H1 (cell line): ENCODE measurements around the gene KHDRBS2. TPM values are rescaled to one million over a fixed set of nuclear protein-coding genes. Genes with fewer than 3 reads are reported as not detected.

Source experiments
- CTCF ChIA-PET: fragments of 300-600 bp; sonication (Branson Sonifier 250); formaldehyde crosslinking; loops from one replicate; lab custom pipeline; 2021; ENCODE audit not compliant: partially characterized antibody; lab: Charles Lee
- POLR2A ChIA-PET: fragments of 300-600 bp; sonication (Branson Sonifier 250); formaldehyde crosslinking; loops from one replicate; lab custom pipeline; 2021; ENCODE audit warnings: inconsistent platforms; ENCODE audit not compliant: partially characterized antibody; lab: Charles Lee
- DNase-seq, 2 experiments: peaks; one replicate each; pipeline versions ENCODE4 v3.0.0 to v3.0.0-alpha.2; 2010 to 2022; ENCODE audit warnings: low spot score in 2 of 2, low read depth in 1 of 2, mixed read lengths in 1 of 2
- FAIRE-seq: peaks from 2 replicates; lab custom pipeline; 2011; peaks lifted over from hg19 to GRCh38; lab: Jason Lieb, UNC
- H2AFZ ChIP-seq: 2 replicates; pipeline ENCODE4 v1.8.1; 2012; ENCODE audit warnings: low read length, inconsistent platforms
- H2AK5ac ChIP-seq: 2 replicates; pipeline ENCODE4 v1.6.1; 2013; ENCODE audit warnings: low read depth, low read length
- H2BK120ac ChIP-seq: replicated peaks from 2 replicates; pipeline ENCODE3; 2013; ENCODE audit warnings: low read depth, low read length, inconsistent platforms
- H2BK12ac ChIP-seq: 2 replicates; pipeline ENCODE4 v1.6.1; 2013; ENCODE audit warnings: low read depth, low read length
- H2BK15ac ChIP-seq: 2 replicates; pipeline ENCODE4 v1.6.1; 2013; ENCODE audit warnings: low read length
- H2BK20ac ChIP-seq: 2 replicates; pipeline ENCODE4 v1.6.1; 2013; ENCODE audit warnings: low read length
- H2BK5ac ChIP-seq: 2 replicates; pipeline ENCODE4 v1.6.1; 2013; ENCODE audit warnings: low read depth, low read length
- H3K14ac ChIP-seq: 2 replicates; pipeline ENCODE4 v1.6.1; 2013; ENCODE audit warnings: inconsistent platforms; ENCODE audit not compliant: insufficient read length
- H3K18ac ChIP-seq: 2 replicates; pipeline ENCODE4 v1.6.1; 2013; ENCODE audit warnings: low read length; ENCODE audit errors: extremely low read depth
- H3K23ac ChIP-seq: 2 replicates; pipeline ENCODE4 v1.6.1; 2013; ENCODE audit warnings: inconsistent platforms; ENCODE audit not compliant: insufficient read length
- H3K23me2 ChIP-seq: 2 replicates; pipeline ENCODE4 v1.6.1; 2013; ENCODE audit warnings: low read depth, low read length
- H3K27ac ChIP-seq: 2 replicates; pipeline ENCODE4 v1.6.1; 2011; ENCODE audit warnings: low read depth, low read length, inconsistent platforms
- H3K27me3 ChIP-seq, 4 experiments: replicated peaks in 1 of 4; 1 replicate in 1 of 4; 2 replicates in 3 of 4; pipeline versions ENCODE4 v1.6.1 to v1.8.1; 2011 to 2013; ENCODE audit warnings: low read length in 3 of 4, mild to moderate bottlenecking in 3 of 4, inconsistent platforms in 2 of 4, mixed read lengths in 2 of 4, moderate library complexity in 1 of 4; ENCODE audit not compliant: control insufficient read depth in 3 of 4, insufficient read depth in 3 of 4; ENCODE audit errors: extremely low read depth in 1 of 4
- H3K36me3 ChIP-seq, 4 experiments: 2 replicates each; pipeline versions ENCODE4 v1.6.1 to v1.8.1; 2011 to 2013; ENCODE audit warnings: mild to moderate bottlenecking in 4 of 4, low read length in 3 of 4, moderate library complexity in 2 of 4, control low read depth in 1 of 4, inconsistent platforms in 1 of 4; ENCODE audit not compliant: insufficient read depth in 4 of 4, control insufficient read depth in 2 of 4
- H3K4ac ChIP-seq: replicated peaks from 2 replicates; pipeline ENCODE3; 2013; ENCODE audit warnings: low read length, low read depth, mixed read lengths, inconsistent platforms; ENCODE audit not compliant: insufficient read length
- H3K4me1 ChIP-seq, 4 experiments: replicated peaks in 1 of 4; 1 replicate in 1 of 4; 2 replicates in 3 of 4; pipeline versions ENCODE4 v1.6.1 to v1.8.1; 2011 to 2013; ENCODE audit warnings: low read length in 3 of 4, inconsistent platforms in 2 of 4, mixed read lengths in 1 of 4; ENCODE audit not compliant: insufficient read depth in 4 of 4, control insufficient read depth in 3 of 4
- H3K4me2 ChIP-seq, 2 experiments: 2 replicates each; pipeline versions ENCODE4 v1.6.1 to v1.8.1; 2011 to 2013; ENCODE audit warnings: low read depth in 2 of 2, low read length in 2 of 2, control low read depth in 1 of 2, inconsistent platforms in 1 of 2, mild to moderate bottlenecking in 1 of 2; ENCODE audit not compliant: insufficient read depth in 1 of 2
- H3K4me3 ChIP-seq, 4 experiments: fragments of 200-600, 300-600 bp in 1 of 4; sonication (generic), shearing (Covaris generic), sonication (Bioruptor Twin) in 1 of 4; 2 replicates each; pipeline versions ENCODE4 v1.5.1 to v1.8.1; 2011 to 2016; ENCODE audit warnings: low read length in 4 of 4, low read depth in 3 of 4, control low read depth in 2 of 4, inconsistent platforms in 2 of 4, mild to moderate bottlenecking in 2 of 4, mixed read lengths in 1 of 4, moderate library complexity in 1 of 4; ENCODE audit not compliant: insufficient read depth in 2 of 4; ENCODE audit errors: extremely low read depth in 1 of 4
- H3K56ac ChIP-seq: replicated peaks from 2 replicates; pipeline ENCODE3; 2013; ENCODE audit warnings: low read depth, mild to moderate bottlenecking, mixed read lengths, low read length, inconsistent platforms; ENCODE audit not compliant: insufficient read length
- H3K79me1 ChIP-seq: 2 replicates; pipeline ENCODE4 v1.6.1; 2013; ENCODE audit warnings: low read depth, low read length, control low read depth
- H3K79me2 ChIP-seq, 2 experiments: 2 replicates each; pipeline versions ENCODE4 v1.6.1 to v1.8.1; 2012 to 2013; ENCODE audit warnings: low read length in 2 of 2, mild to moderate bottlenecking in 2 of 2, inconsistent platforms in 1 of 2; ENCODE audit not compliant: insufficient read depth in 2 of 2, control insufficient read depth in 1 of 2
- H3K9ac ChIP-seq, 4 experiments: replicated peaks in 1 of 4; 1 replicate in 1 of 4; 2 replicates in 3 of 4; pipeline versions ENCODE4 v1.6.1 to v1.8.1; 2011 to 2013; ENCODE audit warnings: low read depth in 3 of 4, low read length in 3 of 4, control low read depth in 2 of 4, mild to moderate bottlenecking in 2 of 4, moderate library complexity in 2 of 4, inconsistent platforms in 1 of 4; ENCODE audit errors: extremely low read depth in 1 of 4
- H3K9me3 ChIP-seq, 2 experiments: 2 replicates each; pipeline versions ENCODE4 v1.6.1 to v1.8.1; 2012 to 2013; ENCODE audit warnings: mild to moderate bottlenecking in 2 of 2, moderate library complexity in 2 of 2, control low read depth in 1 of 2, inconsistent platforms in 1 of 2, low read depth in 1 of 2, low read length in 1 of 2, mixed read lengths in 1 of 2; ENCODE audit not compliant: insufficient read depth in 2 of 2
- H4K20me1 ChIP-seq, 2 experiments: replicated peaks in 1 of 2; 2 replicates each; pipeline versions ENCODE3 to v1.8.1; 2011 to 2013; ENCODE audit warnings: inconsistent platforms in 2 of 2, low read length in 2 of 2, mild to moderate bottlenecking in 1 of 2; ENCODE audit not compliant: insufficient read depth in 2 of 2, control insufficient read depth in 1 of 2
- H4K5ac ChIP-seq: 2 replicates; pipeline ENCODE4 v1.6.1; 2013; ENCODE audit warnings: low read length, low read depth, mixed read lengths, inconsistent platforms; ENCODE audit not compliant: insufficient read length
- H4K8ac ChIP-seq: 2 replicates; pipeline ENCODE4 v1.8.0; 2013; ENCODE audit warnings: mild to moderate bottlenecking, moderate library complexity, low read length, inconsistent platforms; ENCODE audit not compliant: insufficient read depth; ENCODE audit errors: extremely low read depth
- H4K91ac ChIP-seq: replicated peaks from 2 replicates; pipeline ENCODE3; 2013; ENCODE audit warnings: low read length, mixed read lengths, inconsistent platforms; ENCODE audit not compliant: insufficient read length
- POLR2A ChIP-seq, 2 experiments: IDR thresholded peaks; 1 replicate in 1 of 2; 2 replicates in 1 of 2; pipeline ENCODE4 v1.6.1; 2011; ENCODE audit warnings: low read depth in 2 of 2, low read length in 2 of 2, mild to moderate bottlenecking in 2 of 2; ENCODE audit errors: control extremely low read depth in 1 of 2
- RBBP5 ChIP-seq: IDR thresholded peaks from 2 replicates; pipeline ENCODE4 v1.7.1; 2012; ENCODE audit warnings: low read depth, mild to moderate bottlenecking, inconsistent platforms, low read length, moderate library complexity, borderline replicate concordance
- WGBS, 2 experiments: shearing (Covaris generic) in 1 of 2; methylation state at CpG; one replicate each; pipeline versions ENCODE4 v1.1.6 to v1.1.7; 2013 to 2015; ENCODE audit warnings: low lambda C conversion rate in 2 of 2, mixed read lengths in 2 of 2, inconsistent platforms in 1 of 2, low coverage in 1 of 2, missing lambda C conversion rate in 1 of 2; ENCODE audit not compliant: insufficient replicate concordance in 2 of 2, insufficient coverage in 1 of 2, insufficient read length in 1 of 2; ENCODE audit errors: extremely low coverage in 1 of 2, missing lambda C conversion rate in 1 of 2; 5-methylcytosine and 5-hydroxymethylcytosine counted together
- polyA plus RNA-seq, 7 experiments: library from polyadenylated mRNA; depleted of rRNA in 3 of 7; stranded (reverse) in 5 of 7; unstranded in 2 of 7; fragments of >200 nt in 5 of 7; fragments of 200-250 nt in 2 of 7; gene quantifications; 1 replicate in 5 of 7; 2 replicates in 1 of 7; 4 replicates in 1 of 7; pipeline versions ENCODE4 v1.2.1 to v1.2.3, GENCODE V29; 2011 to 2013; ENCODE audit warnings: missing spikeins in 2 of 7, mixed read lengths in 2 of 7
- total RNA-seq: library from RNA; stranded (reverse); fragmentation: NEBNext Ultra II Directional; extraction: Animal tissue kit (Norgen Biotek cat#: 25700); gene quantifications from 2 replicates; pipeline ENCODE4 v1.2.1, GENCODE V29; 2021

Gene KHDRBS2
- total and polyA plus RNA-seq, 2 of the 8 experiments (the other 6 are each of a cell fraction or from before 2014, with no cell fraction given) = 5.2 to 7.7 TPM

GRCh38 chr6:62162858-62163257 lies 123.2 kb downstream of the KHDRBS2 start:
- FAIRE-seq = no peak

More at GRCh38 chr6:62162858-62163257, 123.2 kb downstream of the KHDRBS2 start:
- POLR2A ChIA-PET = no interaction called here
- Histone ChIP-seq H3K27me3 (no peaks in the 10 kb centered on the region), H4K8ac (no peak overlapping the region), H2BK20ac (no peak overlapping the region), H3K14ac (no peak overlapping the region), H4K20me1 (no peaks in the 10 kb centered on the region), H3K79me2 (no peaks in the 10 kb centered on the region), H4K5ac (no peak overlapping the region), H3K36me3 (no peaks in the 10 kb centered on the region), H2BK120ac (no peak overlapping the region), H3K27ac (no peak overlapping the region), H2BK15ac (no peak overlapping the region), H3K4me3 (no peak overlapping the region), H3K79me1 (no peaks in the 10 kb centered on the region), H3K4me1 (no peaks in the 10 kb centered on the region), H2BK5ac (no peak overlapping the region), H3K9ac (no peak overlapping the region), H3K4ac (no peak overlapping the region), H3K18ac (no peak overlapping the region), H2BK12ac (no peak overlapping the region), H4K91ac (no peak overlapping the region), H2AK5ac (no peak overlapping the region), H3K56ac (no peak overlapping the region), H3K4me2 (no peak overlapping the region), H3K23ac (no peak overlapping the region), H3K23me2 (no peaks in the 10 kb centered on the region), H2AFZ (no peak overlapping the region), H3K9me3 (0 out of 4 replicates have a peak, but pooled peaks cover 0 to 2% of the 10 kb centered on the region in 2 experiments)
- WGBS, 2 experiments = 90% methylated on average over 4 of the region's 4 CpGs; no CpG with 5 or more reads in 1 of the 2 experiments
- CTCF ChIA-PET = no interaction called here
- TF ChIP-seq RBBP5 = no peak
- TF ChIP-seq POLR2A (IDR thresholded peaks at IDR 0.05; ENCODE audit: control extremely low read depth in 1 of 2, low read depth in 2 of 2, low read length in 2 of 2) = no peak
- DNase-seq = no peak
